ENCODE results near the gene P3R3URF.

GRCh38 chr1:46211051-46211450 lies 34.8 kb upstream of the P3R3URF start:
- TF ChIP-seq CTCF (IDR thresholded peaks at IDR 0.05 in 8 of 11, conservative IDR thresholded peaks at IDR 0.05 in 3 of 11) (no peak), POLR2A (IDR thresholded peaks at IDR 0.05) (no peak), POLR2AphosphoS5 (IDR thresholded peaks at IDR 0.05) (no peak)
